ENCODE measurements around the gene CNTNAP2.
"Not testable (repeated sequence)": the region's sequence is repeated elsewhere in the genome, so short reads cannot be mapped to it uniquely, and the experiment has no call there.

CNTNAP2 gene

GRCh38 chr7:147567043-147567442, 1450.4 kb downstream of the CNTNAP2 start:
- no peak for DNase-seq (ENCODE audit: low spot score)

GRCh38 chr7:147569116-147569913, 1452.7 kb downstream of the CNTNAP2 start:
- DNase-seq (ENCODE audit: low spot score) = no peak

GRCh38 chr7:147570390-147570789, 1453.8 kb downstream of the CNTNAP2 start:
- no peak for DNase-seq (ENCODE audit: low spot score)

- no peak for DNase-seq (ENCODE audit: low spot score)
These were observed 1455.0 kb downstream of the CNTNAP2 start for GRCh38 chr7:147571436-147572185.

GRCh38 chr7:147578196-147578595, 1461.6 kb downstream of the CNTNAP2 start:
- no peak for DNase-seq (ENCODE audit: low spot score)

GRCh38 chr7:147579148-147579547, 1462.5 kb downstream of the CNTNAP2 start:
- DNase-seq (ENCODE audit: low spot score) = no peak

- no peak for DNase-seq (ENCODE audit: low spot score)
These were observed 1468.2 kb downstream of the CNTNAP2 start for GRCh38 chr7:147584771-147585193.

GRCh38 chr7:147586110-147586509, 1469.5 kb downstream of the CNTNAP2 start:
- no peak for DNase-seq (ENCODE audit: low spot score)

- peak; percentile 17 for DNase-seq (ENCODE audit: low spot score)
These were observed 1469.9 kb downstream of the CNTNAP2 start for GRCh38 chr7:147586526-147586925.

- no peak for DNase-seq (ENCODE audit: low spot score)
These were observed 1476.9 kb downstream of the CNTNAP2 start for GRCh38 chr7:147593271-147594057.

- peak; percentile 18 for DNase-seq (ENCODE audit: low spot score)
These were observed 1478.4 kb downstream of the CNTNAP2 start for GRCh38 chr7:147595042-147595441.

- DNase-seq (ENCODE audit: low spot score) = not testable (repeated sequence)
These were observed 1482.1 kb downstream of the CNTNAP2 start for GRCh38 chr7:147598687-147599086.

GRCh38 chr7:147605323-147605722, 1488.7 kb downstream of the CNTNAP2 start:
- no peak for DNase-seq (ENCODE audit: low spot score)

GRCh38 chr7:147607157-147607800, 1490.7 kb downstream of the CNTNAP2 start:
- no peak for DNase-seq (ENCODE audit: low spot score)

- DNase-seq (ENCODE audit: low spot score) = peak; percentile 9
These were observed 1494.8 kb downstream of the CNTNAP2 start for GRCh38 chr7:147611431-147611830.

- DNase-seq (ENCODE audit: low spot score) = no peak
These were observed 1518.7 kb downstream of the CNTNAP2 start for GRCh38 chr7:147635288-147635687.

- no peak for DNase-seq (ENCODE audit: low spot score)
These were observed 1520.0 kb downstream of the CNTNAP2 start for GRCh38 chr7:147636553-147636952.

GRCh38 chr7:147638566-147638965, 1522.0 kb downstream of the CNTNAP2 start:
- no peak for DNase-seq (ENCODE audit: low spot score)

- DNase-seq (ENCODE audit: low spot score) = no peak
These were observed 1522.4 kb downstream of the CNTNAP2 start for GRCh38 chr7:147639037-147639436.

- no peak for DNase-seq (ENCODE audit: low spot score)
These were observed 1523.2 kb downstream of the CNTNAP2 start for GRCh38 chr7:147639751-147640150.

GRCh38 chr7:147640821-147641220, 1524.2 kb downstream of the CNTNAP2 start:
- DNase-seq (ENCODE audit: low spot score) = no peak

- DNase-seq (ENCODE audit: low spot score) = no peak
These were observed 1530.0 kb downstream of the CNTNAP2 start for GRCh38 chr7:147646568-147646967.

All from GM03348 (cell line).